Sciatic nerve (tissue), 2 donors: ENCODE results near the gene TBC1D1. TPM values are rescaled to one million over a fixed set of nuclear protein-coding genes. Genes with fewer than 3 reads are reported as not detected.
A peak's percentile ranks its signal among the peaks of the same experiment; 100 is the strongest.
"Not testable (repeated sequence)": the region's sequence is repeated elsewhere in the genome, so short reads cannot be mapped to it uniquely, and the experiment has no call there.

Source experiments
- ATAC-seq: fragments of 200-7000 bp; cut with Tn5 transposase; one replicate; pipeline ENCODE4 v1.9.1; 2020; ENCODE audit warnings: mild to moderate bottlenecking, moderate library complexity
- DNase-seq: peaks from one replicate; pipeline ENCODE4 v3.0.0-alpha.2; 2020; ENCODE audit warnings: low spot score
- intact Hi-C: fragments of 100-400 bp; cut with DNase I; formaldehyde crosslinking; loops from one replicate; pipeline ENCODE4 v1.14.2; 2022
- total RNA-seq: library from RNA; stranded (reverse); fragmentation: NEBNext Ultra II Directional; extraction: Animal tissue kit (Norgen Biotek cat#: 25700); gene quantifications from one replicate; pipeline ENCODE4 v1.2.1, GENCODE V29; 2021
- donor health status: DM: no; HTN: no; CAD: no.
- donor health status: DM: no; HTN: no; CAD: no.

Gene TBC1D1
- total RNA-seq, 1 donor from 2014 or later = 48.0 TPM

DNA sequence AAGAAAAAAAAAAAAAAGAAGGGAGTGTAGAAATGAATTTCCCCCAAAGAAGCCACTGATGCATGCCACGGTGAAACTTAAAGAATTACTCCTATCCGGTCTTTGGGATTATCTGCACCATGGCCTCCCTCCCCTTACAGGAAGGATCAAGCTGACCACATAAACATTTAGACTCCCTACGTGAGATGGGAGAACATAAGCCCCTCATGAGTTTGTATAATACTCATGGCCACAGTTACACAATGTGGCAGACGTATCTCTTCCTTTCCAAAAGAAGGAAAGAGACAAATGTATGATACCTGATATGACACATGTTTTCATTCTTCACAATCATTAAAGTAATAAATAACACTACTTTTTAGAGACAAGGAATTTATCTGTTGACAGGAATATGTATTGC is 66.1 kb downstream of the TBC1D1 start:
- ATAC-seq = no peak
- intact Hi-C loops = no loop called here
- DNase-seq = no peak

DNA sequence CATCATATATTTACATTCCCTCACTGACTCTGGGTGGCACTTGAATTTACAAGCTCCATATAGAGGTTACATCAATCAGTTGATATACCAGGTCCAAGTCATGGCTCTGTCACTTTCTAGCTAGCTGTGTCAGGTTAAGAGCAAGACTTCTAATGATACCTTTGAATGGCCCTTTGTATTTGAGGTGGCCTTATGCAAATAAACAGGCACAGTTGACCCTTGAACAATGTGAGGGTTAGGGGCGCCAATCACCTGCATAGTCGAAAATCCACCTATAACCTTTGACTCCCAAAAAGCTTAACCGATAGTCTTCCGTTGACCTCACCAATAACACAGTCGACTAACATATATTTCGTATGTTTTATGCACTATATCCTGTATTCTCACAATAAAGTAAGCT is 68.0 kb downstream of the TBC1D1 start:
- intact Hi-C loops = no loop called here
- no peak for DNase-seq
- no peak for ATAC-seq

DNA sequence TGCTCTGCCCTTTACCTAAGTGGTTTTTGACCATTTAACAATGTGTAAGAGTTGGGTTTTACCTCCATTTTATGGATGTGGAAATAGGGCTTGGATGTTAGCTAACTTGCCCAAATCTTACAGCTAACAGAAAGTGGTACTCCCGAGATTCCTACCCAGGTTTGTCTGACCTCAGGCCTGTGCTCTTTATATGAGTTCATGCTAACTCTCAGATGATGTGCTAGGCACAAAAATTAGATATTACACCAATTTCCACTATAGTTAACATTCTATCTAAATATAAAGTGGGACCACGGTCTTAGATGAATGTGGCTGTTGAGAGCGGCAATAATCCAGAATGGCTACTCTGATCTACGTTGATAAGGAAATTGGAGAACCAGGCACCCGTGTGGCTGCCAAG is 69.2 kb downstream of the TBC1D1 start, which contains the start of gene PTTG2:
TSS of gene PTTG2 (plus strand) at position 301 of the 400 bp plus-strand sequence. CDS start at position 338, 37 bp downstream.
- DNase-seq (no peak), ATAC-seq (no peak)
- intact Hi-C loops = no loop called here

DNA sequence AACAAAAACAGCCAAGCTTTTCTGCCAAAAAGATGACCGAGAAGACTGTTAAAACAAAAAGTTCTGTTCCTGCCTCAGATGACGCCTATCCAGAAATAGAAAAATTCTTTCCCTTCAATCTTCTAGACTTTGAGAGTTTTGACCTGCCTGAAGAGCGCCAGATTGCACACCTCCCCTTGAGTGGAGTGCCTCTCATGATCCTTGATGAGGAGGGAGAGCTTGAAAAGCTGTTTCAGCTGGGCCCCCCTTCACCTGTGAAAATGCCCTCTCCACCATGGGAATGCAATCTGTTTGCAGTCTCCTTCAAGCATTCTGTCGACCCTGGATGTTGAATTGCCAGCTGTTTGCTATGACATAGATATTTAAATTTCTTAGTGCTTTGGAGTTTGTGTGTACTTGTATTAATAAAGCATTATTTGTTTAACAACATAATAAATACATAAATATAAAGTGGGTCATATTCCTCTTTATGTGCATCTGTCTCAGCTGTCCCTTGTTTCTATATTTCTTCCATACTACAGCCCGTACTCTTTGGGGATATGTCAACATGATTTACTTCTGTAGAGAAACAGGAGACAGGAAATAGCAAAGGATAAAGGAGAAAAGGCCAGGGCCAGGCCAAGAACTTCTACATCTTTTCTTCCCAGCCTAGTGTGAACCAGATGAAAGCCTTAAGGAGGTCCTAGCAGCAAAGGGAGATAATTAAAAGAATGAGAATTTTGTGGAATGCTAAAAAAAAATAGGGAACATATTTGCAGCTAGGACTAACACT is 70.0 kb downstream of the TBC1D1 start:
- DNase-seq = no peak
- intact Hi-C loops = no loop called here
- no peak for ATAC-seq

DNA sequence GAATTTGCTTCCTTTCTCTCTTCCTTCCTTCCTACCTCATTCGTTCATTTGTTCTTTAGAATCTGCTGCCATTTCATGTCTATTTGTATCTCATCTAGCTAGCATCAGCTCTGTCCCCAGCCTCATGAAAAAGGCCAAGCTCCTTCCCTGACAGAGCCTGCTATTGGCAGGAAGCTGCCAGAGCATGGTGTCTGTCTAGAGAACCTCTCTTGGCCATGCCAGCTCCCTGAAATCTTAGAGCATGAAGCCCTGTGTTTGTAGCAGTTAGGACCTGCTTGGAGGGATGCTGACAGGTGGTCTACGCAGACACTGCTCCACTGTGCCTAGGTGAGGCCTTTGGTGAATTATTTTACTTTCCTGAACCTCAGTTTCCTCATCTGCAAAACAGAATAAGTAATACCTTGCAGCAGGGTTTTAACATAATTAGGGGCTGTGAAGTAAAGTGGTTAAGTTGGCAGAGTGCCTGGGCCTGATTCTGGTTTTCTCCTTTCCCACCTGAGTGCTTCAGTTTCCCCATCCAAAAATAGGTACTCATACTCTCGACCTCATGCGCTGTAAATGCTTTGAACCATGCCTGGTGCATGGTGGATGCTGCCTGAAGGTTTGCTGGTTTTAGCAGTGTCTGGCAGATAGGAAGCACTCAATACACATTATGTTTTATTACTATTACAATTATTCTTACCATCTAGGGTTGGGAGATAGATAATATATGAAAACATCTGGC is 74.0 kb downstream of the TBC1D1 start:
- intact Hi-C loops = no loop called here
- ATAC-seq = no peak
- no peak for DNase-seq

DNA sequence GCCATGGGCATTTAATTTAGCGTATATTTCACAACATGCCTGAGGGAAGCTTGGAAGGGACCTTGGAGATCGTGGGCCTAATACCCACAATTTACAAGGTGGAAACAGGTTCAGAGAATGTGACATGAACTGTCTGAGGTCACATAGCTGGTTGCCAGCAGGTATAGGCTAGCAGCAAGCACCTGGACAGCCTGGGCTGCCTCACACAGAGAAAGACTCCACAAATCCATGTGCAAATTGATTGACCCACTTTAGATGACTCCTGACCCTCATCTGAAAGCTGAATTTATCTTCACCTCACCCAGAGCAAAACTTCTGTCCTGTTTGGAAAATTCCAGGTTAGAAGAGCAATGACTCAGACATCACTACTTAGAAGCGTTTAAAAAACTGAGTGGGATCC is 75.2 kb downstream of the TBC1D1 start:
- DNase-seq (no peak), ATAC-seq (no peak)
- intact Hi-C loops = no loop called here

DNA sequence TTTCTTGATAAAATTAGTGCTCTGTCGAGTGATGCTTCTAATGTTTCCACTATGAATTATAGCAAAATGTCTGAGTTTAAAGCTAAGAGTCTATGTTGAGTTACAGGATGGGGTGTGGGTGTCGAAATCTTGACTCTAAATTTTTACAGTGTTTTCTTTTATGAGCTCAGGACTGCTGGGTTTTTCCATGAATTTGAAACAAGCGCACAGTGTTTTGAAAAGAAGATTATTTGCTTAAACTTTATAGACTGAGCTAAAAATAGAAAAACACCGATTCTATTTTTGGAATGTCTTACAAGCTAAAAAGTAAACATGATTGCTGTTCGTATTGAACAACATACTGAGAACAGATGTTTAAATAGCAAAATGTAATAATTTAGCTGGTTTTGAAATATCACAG is 76.9 kb downstream of the TBC1D1 start:
- DNase-seq (no peak), ATAC-seq (no peak)
- intact Hi-C loops = no loop called here

DNA sequence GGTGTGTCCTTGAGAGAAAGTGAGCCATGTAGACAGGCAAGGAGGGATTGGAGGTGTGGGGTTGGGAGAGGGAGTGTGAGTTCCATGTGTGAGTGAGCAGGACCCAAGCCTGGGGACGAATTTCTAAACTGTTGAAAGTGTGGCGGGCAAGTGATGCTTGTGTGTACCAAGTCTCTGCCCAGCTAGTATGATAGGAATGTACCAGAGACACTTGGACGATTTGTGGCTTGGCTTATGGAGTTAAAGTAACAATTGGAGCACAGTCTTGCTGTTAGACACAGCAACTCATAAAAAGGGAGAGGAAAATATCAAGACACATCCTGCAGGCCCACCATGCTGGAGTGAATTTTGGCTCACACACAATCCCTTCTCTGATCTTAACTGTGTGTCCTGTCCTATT is 77.9 kb downstream of the TBC1D1 start:
- DNase-seq = no peak
- no peak for ATAC-seq
- intact Hi-C loops = no loop called here

DNA sequence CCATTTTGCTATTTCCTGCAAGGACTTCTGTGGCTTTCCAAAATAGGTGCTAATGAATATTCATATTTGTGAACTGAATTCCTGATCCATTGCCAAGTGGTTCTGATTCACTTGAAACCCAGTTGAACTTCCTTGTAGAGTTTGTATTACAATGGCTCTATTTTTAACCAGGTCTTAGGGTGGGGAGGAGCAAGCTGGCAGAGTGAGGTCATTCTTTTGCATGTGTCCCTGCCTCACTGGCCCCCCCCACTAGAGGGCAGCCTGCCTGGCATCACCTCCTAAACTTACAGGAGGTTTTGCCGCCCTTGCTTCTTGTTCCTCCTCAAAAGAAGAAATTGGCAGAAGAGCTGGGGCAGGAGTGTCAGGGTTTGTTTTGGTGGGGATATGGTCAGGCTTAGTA is 79.8 kb downstream of the TBC1D1 start:
- intact Hi-C loops = no loop called here

DNA sequence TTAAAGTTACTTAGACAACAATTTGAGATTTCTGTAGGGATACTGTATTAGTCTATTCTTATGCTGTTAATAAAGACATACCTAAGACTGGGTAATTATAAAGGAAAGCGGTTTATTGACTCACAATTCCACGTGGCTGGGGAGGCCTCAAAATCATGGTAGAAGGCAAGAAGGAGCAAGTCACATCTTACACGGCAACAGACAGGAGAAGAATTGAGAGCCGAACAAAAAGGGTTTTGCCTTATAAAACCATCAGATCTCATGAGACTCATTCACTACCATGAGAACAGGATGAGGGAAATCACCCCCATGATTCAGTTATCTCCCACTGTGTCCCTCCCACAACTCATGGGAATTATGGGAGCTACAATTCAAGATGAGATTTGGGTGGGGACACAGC is 80.3 kb downstream of the TBC1D1 start:
- no peak for DNase-seq
- intact Hi-C loops = no loop called here
- no peak for ATAC-seq

More for the DNA sequence above, 79.8 kb downstream of the TBC1D1 start:
- peak; percentile 73 for DNase-seq
- ATAC-seq = peak; percentile 82

DNA sequence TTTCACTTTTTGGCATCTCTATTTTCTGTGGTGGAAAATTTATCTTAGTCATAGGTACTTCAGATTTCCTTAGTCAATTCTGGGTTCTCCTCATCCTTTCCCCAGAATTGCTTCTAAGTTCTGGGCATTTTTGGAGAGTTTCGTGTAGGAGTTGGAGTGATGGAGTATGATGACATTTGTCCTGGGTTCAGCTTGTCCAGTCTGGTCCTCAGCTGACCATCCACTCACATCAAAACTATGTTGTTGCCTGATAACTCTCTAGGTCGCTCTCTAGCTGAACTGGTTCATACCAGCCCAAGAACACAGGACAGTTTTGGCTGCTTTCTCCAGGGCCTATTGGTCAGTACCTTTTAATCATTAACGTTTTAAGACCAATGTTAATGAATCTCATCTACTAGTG is 82.6 kb downstream of the TBC1D1 start:
- DNase-seq = no peak
- no peak for ATAC-seq
- intact Hi-C loops = no loop called here

DNA sequence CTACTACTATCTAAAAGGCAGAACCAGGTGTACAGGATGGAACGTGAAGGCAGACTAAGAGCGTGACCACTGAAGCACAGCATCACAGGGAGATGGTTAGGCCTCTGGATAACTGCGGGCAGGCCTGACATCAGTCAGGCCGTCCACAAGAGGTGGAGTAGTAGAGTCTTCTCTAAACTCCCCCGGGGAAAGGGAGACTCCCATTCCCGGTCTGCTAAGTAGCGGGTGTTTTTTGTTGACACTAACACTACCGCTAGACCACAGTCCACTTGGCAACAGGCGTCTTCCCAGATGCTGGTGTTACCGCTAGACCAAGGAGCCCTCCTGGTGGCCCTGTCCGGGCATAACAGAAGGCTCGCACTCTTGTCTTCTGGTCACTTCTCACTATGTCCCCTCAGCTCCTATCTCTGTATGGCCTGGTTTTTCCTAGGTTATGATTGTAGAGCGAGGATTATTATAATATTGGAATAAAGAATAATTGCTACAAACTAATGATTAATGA is 84.5 kb downstream of the TBC1D1 start:
- DNase-seq, intact Hi-C loops, ATAC-seq: not testable (repeated sequence)

DNA sequence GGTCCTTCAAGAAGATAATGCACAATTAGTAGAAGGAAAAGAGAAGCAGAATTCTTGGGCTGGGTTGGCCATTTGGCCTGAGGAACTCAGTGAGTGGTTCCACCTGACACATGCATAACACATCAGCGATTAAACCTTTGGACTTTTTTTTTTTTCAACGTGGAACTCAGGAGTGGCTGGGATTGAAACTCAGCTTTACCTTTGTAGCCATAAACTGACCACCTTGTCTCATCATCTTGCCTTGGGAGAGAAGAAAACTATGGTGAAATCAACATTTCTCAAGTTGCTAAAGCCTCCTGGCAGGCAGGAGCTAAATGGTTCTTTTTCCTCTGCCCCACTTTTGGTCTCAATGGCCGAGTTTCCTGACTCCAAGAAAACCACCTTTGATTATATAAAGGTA is 85.6 kb downstream of the TBC1D1 start:
- ATAC-seq (peak; percentile 39), DNase-seq (no peak)
- intact Hi-C loops = no loop called here

DNA sequence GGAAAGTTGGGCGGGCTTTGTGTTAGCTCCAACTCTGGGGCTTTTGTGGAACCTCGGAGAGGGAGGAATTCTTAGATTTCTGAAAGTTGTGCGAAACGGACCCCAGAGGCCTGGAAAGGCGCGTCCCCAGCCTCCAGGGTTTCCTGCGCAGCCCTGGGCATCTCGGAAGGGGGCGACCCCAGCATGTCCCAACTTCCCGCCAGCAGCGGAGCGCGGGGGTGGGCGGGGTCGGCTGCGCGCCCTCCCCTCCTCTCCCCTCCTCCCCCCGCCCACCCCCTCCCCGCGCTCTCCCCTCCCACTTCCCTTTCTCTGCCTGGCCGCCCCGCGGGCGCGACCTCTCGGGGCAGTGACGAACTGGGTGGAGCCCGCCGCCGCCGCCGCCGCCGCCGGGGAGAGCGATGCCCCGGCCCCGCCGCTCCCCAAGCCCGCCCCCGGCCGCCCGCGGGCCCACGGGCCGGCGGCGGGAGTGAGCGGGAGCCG is 86.1 kb downstream of the TBC1D1 start:
- DNase-seq (peak; percentile 87), ATAC-seq (peak; percentile 94)
- intact Hi-C loops = no loop called here

DNA sequence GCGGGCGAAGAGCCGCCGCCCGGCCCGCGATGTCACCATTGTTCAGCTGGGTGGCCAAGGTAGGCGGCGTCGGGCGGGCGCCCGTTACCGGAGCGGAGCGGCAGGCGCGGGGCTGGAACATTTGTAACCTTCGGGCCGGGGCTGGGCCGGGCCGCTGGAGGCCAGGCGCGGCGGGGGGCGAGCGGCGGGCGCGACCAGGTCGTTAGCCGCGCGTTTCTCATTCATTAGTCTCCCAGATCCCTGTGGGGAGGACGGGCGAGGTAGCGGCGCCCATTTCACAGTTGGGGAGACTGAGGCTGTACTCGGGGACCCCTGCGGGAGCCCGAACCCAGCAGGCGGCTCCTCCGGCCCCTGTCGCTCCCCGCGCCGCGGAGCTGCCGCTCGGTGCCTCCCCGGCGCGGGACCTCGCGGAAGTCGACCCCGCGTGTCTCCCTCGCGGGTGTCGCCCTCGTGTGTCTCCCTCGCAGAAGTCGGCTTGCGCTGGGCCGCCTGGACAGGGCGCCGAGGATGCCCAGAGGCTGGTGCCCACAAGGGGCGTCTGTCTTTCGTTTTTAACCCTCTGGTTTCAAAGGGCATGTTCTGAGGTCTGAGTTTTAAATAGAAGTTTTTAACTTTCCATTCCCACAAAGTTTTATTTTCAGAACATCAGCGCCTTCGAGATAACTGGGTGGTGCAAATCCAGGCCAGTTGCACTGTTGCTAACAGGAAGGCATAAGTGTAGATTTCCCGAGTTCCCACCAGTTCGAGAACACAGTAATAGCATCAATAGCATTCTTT is 86.8 kb downstream of the TBC1D1 start:
- DNase-seq (peak; percentile 82), ATAC-seq (peak; percentile 83)
- intact Hi-C loops = no loop called here

DNA sequence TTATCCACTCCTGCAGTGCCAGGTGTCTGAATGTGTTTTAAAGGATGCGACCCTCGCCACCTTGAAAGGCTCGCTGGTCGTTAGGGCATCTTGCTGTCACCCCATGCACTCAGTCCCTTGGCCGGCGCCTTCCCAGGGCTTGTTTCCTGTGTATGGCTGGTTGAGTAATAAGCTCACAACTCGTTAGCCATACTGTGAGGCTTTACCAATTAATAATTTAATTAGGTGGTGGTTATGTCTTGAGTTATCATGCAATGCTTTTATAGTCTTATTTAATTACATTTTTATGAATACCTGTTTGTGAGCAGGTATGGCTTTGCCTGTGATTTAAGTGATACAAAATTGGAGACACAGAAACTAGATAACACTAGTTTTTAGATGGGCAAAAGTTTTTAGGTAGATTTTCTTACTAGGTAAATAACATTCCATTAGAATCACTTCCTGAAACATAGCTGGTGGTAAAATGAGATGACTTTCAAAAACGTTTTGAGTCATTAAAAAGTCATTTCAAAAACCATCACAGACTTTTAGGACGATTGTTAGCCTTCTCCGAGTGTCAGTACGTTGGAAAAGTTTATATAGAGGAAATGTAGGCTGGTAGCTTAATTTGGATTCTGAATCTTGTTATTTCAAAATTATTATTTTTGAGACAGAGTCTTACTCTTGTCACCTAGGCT is 87.5 kb downstream of the TBC1D1 start:
- intact Hi-C loops = no loop called here
- DNase-seq (no peak), ATAC-seq (no peak)

DNA sequence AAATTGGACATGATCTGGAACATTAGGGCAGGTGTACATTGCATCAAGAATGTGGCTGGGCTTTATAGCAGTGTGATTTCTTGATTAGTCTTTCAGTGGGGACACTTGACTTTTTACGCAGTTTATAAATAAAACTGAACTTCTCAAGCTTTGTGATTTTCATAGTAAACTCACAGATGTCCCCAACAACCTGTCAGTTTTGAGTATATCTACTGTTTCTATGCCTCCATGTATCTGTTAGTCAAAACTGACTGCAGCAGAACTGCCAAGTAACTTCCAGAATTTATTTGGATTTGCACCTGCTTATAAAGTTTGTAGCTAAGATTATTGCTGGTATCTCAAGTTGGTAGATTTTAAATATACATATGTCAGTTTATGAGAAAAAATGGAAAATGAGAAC is 89.4 kb downstream of the TBC1D1 start:
- intact Hi-C loops = no loop called here
- no peak for DNase-seq
- ATAC-seq = no peak

DNA sequence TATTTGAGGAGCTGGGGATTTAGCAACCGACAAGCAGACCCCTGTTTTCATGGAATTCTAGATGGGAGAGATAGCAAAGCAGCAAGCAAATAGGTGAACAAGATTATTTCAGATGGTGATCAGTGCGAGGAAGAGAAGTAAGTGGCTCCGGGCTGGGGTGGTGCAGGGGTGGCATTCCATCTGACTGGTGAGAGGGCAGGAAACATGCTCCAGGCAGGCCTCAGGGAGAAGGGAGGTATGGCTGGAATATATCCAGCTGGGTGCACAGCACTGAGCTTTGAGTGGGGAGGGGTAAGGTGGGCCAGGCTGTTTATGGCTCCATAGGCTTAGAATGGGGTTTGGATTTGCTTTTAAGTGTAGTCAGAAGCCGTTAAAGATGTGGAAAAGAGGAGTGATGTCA is 90.5 kb downstream of the TBC1D1 start:
- DNase-seq (no peak), ATAC-seq (no peak)
- intact Hi-C loops = no loop called here
